Kidney capillary endothelial cell (primary cell): ENCODE results near the gene SLC24A4.

ENCODE experiments used
- DNase-seq: peaks from one replicate; pipeline ENCODE4 v3.0.0-alpha.2; 2018; ENCODE audit warnings: low spot score

Gene SLC24A4

GRCh38 chr14:92437729-92438285 is 114.8 kb downstream of the SLC24A4 start:
- no peak for DNase-seq

- DNase-seq: no peak
Measured at GRCh38 chr14:92439537-92440344, 116.8 kb downstream of the SLC24A4 start.

DNA sequence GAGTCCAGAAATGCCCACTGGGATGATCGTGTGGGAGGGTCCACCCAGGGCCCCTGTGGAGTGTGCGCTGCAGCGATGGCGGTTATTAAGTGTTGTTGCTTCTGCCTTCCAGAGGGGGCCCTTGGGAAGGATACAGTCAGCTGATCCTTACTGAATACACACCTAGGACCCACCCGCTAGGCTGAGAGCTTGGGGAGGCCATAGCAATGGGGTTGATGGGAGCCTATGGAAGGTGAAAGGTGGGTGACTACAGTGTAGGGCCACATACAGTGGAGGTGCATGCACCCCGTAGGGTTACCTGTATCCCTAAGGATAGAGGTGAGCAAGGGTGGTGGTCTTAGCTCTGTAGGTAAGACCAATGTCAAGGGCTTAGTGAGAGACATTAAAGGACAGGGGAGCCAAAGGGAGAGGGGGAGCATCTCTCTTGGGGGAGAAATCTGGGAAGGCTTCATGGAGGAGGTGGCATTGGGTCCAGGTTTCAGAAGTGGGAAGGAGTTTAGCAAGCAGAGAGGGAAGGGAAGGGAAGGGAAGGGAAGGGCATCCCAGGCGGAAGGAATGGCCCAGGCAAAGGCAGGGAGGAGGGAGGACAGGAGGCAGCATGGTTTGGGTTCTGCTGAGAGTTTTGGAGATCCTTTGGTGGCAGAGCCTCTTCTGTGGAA is 117.5 kb downstream of the SLC24A4 start:
- DNase-seq: no peak

DNA sequence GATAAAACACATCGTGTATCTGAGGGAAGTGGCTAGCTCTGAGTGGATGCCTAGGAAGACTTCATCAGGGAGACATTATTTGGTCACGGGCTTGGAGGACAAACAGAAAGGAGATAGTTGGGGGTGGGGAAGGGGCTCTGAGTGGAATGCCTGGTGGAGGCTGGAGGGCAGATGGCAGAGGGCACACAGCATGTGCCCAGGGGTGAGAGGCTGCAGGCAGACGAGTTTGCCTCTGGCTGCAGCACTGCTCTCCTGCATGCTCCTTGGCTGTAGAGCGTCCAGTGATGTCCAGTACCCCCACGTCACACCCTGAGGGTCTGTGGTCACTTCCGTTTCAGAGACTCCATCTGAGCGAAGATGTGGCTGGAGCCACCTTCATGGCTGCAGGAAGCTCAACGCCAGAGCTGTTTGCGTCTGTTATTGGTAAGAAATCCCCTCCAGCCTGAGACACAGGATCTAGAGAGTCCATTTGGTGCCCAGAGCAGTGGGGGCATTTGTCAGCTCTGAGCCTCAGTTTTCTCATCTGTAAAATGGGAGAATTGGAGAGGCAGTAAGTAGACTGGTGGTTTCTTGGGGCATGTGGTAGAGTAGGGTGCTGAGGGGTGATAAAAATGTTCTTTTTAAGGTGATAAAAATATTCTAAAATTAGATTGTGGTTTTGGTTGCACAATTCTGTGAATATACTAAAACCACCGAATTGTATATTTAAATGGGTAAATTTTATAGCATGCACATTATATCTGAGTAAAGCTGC is 119.0 kb downstream of the SLC24A4 start:
- no peak for DNase-seq

GRCh38 chr14:92443167-92443566 is 120.2 kb downstream of the SLC24A4 start:
- DNase-seq: no peak

DNA sequence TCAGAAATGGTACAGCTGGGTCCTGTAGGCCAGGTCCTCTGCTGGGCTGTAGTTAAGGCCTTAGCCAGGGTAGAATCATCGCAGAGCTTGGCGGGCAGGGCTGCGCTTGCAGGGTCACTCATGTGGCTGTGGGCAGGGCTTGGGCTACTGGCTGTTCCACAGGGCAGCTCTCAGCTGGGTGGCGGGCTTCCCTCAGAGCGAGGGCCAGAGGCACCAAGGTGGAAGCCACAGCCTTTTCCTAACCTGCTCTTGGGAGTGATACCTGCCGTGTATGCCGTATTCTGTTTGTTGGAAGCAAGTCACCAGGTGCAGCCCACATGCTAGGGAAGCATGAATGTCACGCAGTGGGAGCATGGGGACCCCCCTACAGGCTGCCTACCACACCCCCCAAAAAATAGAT is 120.8 kb downstream of the SLC24A4 start:
- no peak for DNase-seq

- no peak for DNase-seq
Measured at GRCh38 chr14:92446771-92447170, 123.8 kb downstream of the SLC24A4 start.

DNA sequence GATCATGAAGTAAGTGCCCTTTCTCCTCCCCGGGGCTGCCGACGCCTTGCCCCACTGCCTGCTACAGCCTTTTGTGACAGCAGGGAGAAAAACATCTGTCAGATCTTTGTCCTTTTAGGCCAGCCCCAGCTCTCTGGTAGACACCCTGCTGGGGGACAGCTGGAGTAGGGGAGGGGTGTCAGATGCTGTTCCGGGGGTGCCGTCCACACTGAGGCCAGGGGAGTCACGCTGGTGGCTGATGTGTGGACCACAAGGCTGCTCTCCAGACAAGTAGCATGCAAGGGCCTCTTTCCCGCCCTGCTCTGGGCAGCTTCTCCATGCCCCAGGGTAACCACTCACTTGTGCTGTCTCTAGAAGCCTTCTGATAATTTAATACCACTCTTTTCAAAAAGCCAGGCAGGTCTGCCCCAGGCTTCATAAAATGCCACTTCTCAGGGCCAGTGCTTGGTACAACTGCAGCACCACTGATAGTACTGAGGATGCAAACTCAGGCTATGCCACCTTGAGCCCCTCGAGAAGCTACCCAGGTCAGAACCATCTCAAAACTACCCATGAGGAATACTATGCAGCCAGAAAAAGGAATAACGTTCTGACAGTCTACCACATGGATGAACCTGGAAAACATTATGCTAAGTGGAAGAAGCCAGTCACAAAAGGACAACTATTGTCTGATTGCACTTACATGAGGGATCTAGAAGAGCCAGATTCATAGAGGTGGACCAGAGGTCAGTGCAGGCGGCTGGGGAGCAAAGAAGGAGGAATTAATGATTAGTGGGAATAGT is 124.6 kb downstream of the SLC24A4 start:
- DNase-seq: no peak

GRCh38 chr14:92448786-92449185 is 125.8 kb downstream of the SLC24A4 start:
- DNase-seq: no peak

- no peak for DNase-seq
Measured at GRCh38 chr14:92449404-92450181, 126.6 kb downstream of the SLC24A4 start.

GRCh38 chr14:92450351-92451070 is 127.5 kb downstream of the SLC24A4 start:
- DNase-seq: no peak

DNA sequence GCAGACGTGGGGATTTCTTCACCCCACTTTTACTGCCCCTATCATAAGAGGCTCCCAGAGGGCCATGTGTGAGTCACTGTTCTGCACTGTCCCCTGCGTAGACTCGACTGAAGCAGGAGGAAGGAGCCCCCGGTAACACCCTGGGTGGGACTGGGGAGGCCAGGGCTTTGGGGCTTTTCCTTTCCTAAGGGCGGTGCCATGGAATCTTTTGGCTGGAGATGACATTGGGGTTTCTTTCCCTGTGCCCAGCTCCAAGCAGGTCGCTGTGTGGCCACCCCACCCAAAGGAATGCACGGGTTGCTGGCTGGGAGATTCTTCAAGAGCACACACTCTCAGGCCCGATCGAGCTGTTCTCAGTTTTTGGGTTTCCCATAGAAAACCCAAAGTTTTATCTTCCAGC is 128.3 kb downstream of the SLC24A4 start:
- no peak for DNase-seq

DNA sequence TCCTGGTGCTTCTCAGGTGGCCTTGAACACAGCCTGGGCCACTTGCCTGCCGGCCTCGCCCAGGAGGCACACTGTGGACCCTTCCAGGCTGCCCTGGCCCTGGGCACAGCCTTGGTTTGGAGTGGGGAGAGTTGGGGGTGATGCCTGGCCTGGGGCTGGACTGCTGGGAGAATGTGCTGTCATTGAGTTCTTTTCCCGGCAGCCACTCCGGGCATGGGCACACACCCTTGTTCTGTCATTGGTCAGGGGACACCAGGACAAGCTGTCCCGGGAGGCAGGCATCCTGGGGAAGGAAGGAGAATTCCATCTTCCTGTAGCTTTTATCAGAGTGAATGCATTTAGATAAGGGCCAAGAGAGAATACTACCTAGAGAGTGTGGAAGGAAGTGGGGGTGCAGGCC is 128.8 kb downstream of the SLC24A4 start:
- DNase-seq: no peak

GRCh38 chr14:92452471-92452870 is 129.5 kb downstream of the SLC24A4 start:
- DNase-seq: no peak

GRCh38 chr14:92453691-92454090 is 130.7 kb downstream of the SLC24A4 start:
- DNase-seq: no peak

DNA sequence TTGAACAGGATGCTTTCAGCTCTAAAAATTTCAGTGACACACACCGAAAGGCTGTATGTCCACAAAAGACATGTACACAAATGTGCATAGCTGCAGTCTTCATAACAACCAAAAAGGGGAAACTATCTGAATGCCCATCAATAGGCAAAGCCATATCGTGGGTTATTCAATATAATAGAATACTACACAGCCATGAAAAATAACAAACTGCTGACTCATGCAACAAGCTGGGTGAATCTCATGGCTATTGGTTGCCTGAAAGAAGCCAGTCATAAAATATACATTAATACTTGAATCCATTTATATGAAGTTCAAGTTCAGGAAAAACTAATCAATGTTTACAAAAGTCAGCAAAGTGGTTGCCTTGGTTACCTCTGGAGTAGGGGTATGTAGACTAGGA is 132.3 kb downstream of the SLC24A4 start:
- no peak for DNase-seq

DNA sequence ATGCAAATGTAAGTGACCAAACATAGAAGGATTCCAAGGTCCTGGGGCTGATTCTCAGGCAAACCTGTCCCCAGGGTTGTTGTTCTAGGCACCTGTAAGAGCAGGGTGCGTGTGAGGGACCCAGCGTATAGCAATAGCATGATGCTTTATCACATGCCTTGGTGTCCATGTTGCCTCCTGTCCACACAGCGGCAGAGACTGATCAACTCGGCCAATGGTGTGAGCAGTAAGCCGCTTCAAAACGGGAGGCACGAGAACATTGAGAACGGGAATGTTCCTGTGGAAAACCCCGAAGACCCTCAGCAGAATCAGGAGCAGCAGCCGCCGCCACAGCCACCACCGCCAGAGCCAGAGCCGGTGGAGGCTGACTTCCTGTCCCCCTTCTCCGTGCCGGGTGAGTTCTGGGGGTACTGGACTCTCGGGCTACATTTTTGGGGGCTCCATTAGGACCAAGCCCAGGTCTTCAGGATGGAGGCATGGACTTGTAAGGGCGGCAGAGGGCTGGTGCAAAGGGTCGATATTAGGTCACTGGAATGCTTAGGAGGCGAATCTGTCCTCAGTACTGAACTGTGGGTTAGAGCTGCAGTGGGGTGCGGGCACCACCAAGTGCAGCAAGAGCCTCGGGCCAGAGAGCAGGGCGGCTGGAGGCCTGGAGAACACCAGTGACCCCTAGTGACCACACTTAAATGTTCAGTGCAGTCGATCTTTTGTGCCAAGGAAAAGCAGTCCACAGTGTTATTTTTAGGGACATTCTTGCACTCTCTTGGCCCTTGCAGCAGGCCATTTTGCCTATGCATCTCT is 133.4 kb downstream of the SLC24A4 start:
- peak; percentile 88 for DNase-seq

- no peak for DNase-seq
Measured at GRCh38 chr14:92457016-92457565, 134.1 kb downstream of the SLC24A4 start.
